SK-N-SH treated with all-trans-retinoic acid at 6 μM for 48 hours (cell line): ENCODE measurements around the gene ARID1B.

Experiments
- ATAC-seq: fragments of 200-7000 bp; cut with Tn5 transposase; 3 replicates; pipeline ENCODE4 v1.9.1; 2020; ENCODE audit warnings: mild to moderate bottlenecking, moderate library complexity
- ARNTL ChIP-seq: fragments of 450-650 bp; formaldehyde crosslinking; IDR thresholded peaks from 2 replicates; pipeline ENCODE4 v1.5.0; 2020; ENCODE audit warnings: low read depth, mild to moderate bottlenecking, moderate library complexity, borderline replicate concordance
- BACH2 ChIP-seq: fragments of 250-450 bp; sonication (Bioruptor Pico); IDR thresholded peaks from 2 replicates; pipeline ENCODE4 v1.9.0; 2021; ENCODE audit warnings: mild to moderate bottlenecking, borderline replicate concordance
- CREB5 ChIP-seq: fragments of 250-450 bp; sonication (Bioruptor Pico); IDR thresholded peaks from 2 replicates; pipeline ENCODE4 v1.5.1; 2020; ENCODE audit warnings: low read depth, mild to moderate bottlenecking, moderate library complexity
- CSRNP3 ChIP-seq: fragments of 250-450 bp; sonication (Bioruptor Pico); IDR thresholded peaks from 2 replicates; pipeline ENCODE4 v1.5.1; 2021; ENCODE audit warnings: mild to moderate bottlenecking, moderate library complexity
- GLIS3 ChIP-seq: fragments of 250-450 bp; sonication (Bioruptor Pico); IDR thresholded peaks from 2 replicates; pipeline ENCODE4 v1.5.0; 2020; ENCODE audit warnings: mild to moderate bottlenecking, moderate library complexity
- ISL1 ChIP-seq: fragments of 250-450 bp; sonication (Bioruptor Pico); IDR thresholded peaks from 2 replicates; pipeline ENCODE4 v2.1.2; 2022; ENCODE audit warnings: mild to moderate bottlenecking, moderate library complexity
- OSR1 ChIP-seq: fragments of 250-450 bp; sonication (Bioruptor Pico); IDR thresholded peaks from 2 replicates; pipeline ENCODE4 v1.8.0; 2022; ENCODE audit warnings: moderate library complexity, mild to moderate bottlenecking, inconsistent platforms
- PATZ1 ChIP-seq: fragments of 250-450 bp; sonication (Bioruptor Pico); IDR thresholded peaks from 2 replicates; pipeline ENCODE4 v1.8.0; 2020; ENCODE audit warnings: mild to moderate bottlenecking, moderate library complexity, borderline replicate concordance
- POU6F1 ChIP-seq: fragments of 250-450 bp; sonication (Bioruptor Pico); IDR thresholded peaks from 2 replicates; pipeline ENCODE4 v1.8.0; 2021; ENCODE audit warnings: low read depth, mild to moderate bottlenecking, moderate library complexity, borderline replicate concordance
- RARB ChIP-seq: fragments of 250-450 bp; sonication (Bioruptor Pico); IDR thresholded peaks from 2 replicates; pipeline ENCODE4 v1.8.0; 2021; ENCODE audit warnings: mild to moderate bottlenecking, moderate library complexity
- SNAI2 ChIP-seq: fragments of 250-450 bp; sonication (Bioruptor Pico); IDR thresholded peaks from 2 replicates; pipeline ENCODE4 v1.5.0; 2020; ENCODE audit warnings: mild to moderate bottlenecking, moderate library complexity
- TOX ChIP-seq: fragments of 250-450 bp; sonication (Bioruptor Pico); IDR thresholded peaks from 2 replicates; pipeline ENCODE4 v1.8.0; 2021; ENCODE audit warnings: mild to moderate bottlenecking, moderate library complexity, borderline replicate concordance
- TSHZ2 ChIP-seq: fragments of 250-450 bp; sonication (Bioruptor Pico); IDR thresholded peaks from 2 replicates; pipeline ENCODE4 v1.5.0; 2020; ENCODE audit warnings: mild to moderate bottlenecking, moderate library complexity
- ZFP3 ChIP-seq: fragments of 250-450 bp; sonication (Bioruptor Pico); IDR thresholded peaks from 2 replicates; pipeline ENCODE4 v1.5.0; 2020; ENCODE audit warnings: mild to moderate bottlenecking, moderate library complexity
- ZFP30 ChIP-seq: fragments of 450-650 bp; formaldehyde crosslinking; IDR thresholded peaks from 2 replicates; pipeline ENCODE4 v1.5.0; 2022; ENCODE audit warnings: mild to moderate bottlenecking, moderate library complexity
- ZNF70 ChIP-seq: fragments of 450-650 bp; formaldehyde crosslinking; IDR thresholded peaks from 2 replicates; pipeline ENCODE4 v1.5.0; 2020; ENCODE audit warnings: mild to moderate bottlenecking, moderate library complexity
- ZNF8 ChIP-seq: fragments of 450-650 bp; formaldehyde crosslinking; IDR thresholded peaks from 2 replicates; pipeline ENCODE4 v1.5.0; 2020; ENCODE audit warnings: mild to moderate bottlenecking, moderate library complexity

ARID1B gene

GRCh38 chr6:157185171-157185570, 408.0 kb downstream of the ARID1B start (continued):
- no peak for TF ChIP-seq ZFP3
- TF ChIP-seq, all 23 proteins: peak for 0

- no peak for TF ChIP-seq CSRNP3
- TF ChIP-seq POU6F1 (CRISPR knock-in tag): no peak
- no peak for TF ChIP-seq TSHZ2 (CRISPR knock-in tag)
- TF ChIP-seq TOX (CRISPR knock-in tag): no peak
- no peak for TF ChIP-seq ARNTL (CRISPR knock-in tag)
- TF ChIP-seq SNAI2 (CRISPR knock-in tag): no peak
- no peak for TF ChIP-seq CREB5
- TF ChIP-seq ISL1 (CRISPR knock-in tag): no peak
- no peak for TF ChIP-seq BACH2 (CRISPR knock-in tag)
- TF ChIP-seq OSR1 (CRISPR knock-in tag): no peak
- TF ChIP-seq ZNF8 (CRISPR knock-in tag): no peak
Measured at GRCh38 chr6:157185986-157186385, 408.8 kb downstream of the ARID1B start.

GRCh38 chr6:157186785-157187181, 409.6 kb downstream of the ARID1B start:
- TF ChIP-seq ZNF70 (CRISPR knock-in tag): no peak
- TF ChIP-seq PATZ1 (CRISPR knock-in tag): no peak
- TF ChIP-seq GLIS3: no peak
- TF ChIP-seq RARB (CRISPR knock-in tag): no peak
- no peak for TF ChIP-seq SNAI2 (CRISPR knock-in tag)
- no peak for TF ChIP-seq ZFP30 (CRISPR knock-in tag)
- no peak for TF ChIP-seq ZFP3
- TF ChIP-seq, all 23 proteins: peak for 0
- ATAC-seq: no peak

More at GRCh38 chr6:157185986-157186385, 408.8 kb downstream of the ARID1B start:
- ATAC-seq: no peak

- ATAC-seq: no peak
- TF ChIP-seq ARNTL (CRISPR knock-in tag) (no peak), TSHZ2 (CRISPR knock-in tag) (no peak), TOX (CRISPR knock-in tag) (no peak)
Measured at GRCh38 chr6:157187182-157188083, 410.3 kb downstream of the ARID1B start.
